ENCODE results near the gene TRIP11.

DNA sequence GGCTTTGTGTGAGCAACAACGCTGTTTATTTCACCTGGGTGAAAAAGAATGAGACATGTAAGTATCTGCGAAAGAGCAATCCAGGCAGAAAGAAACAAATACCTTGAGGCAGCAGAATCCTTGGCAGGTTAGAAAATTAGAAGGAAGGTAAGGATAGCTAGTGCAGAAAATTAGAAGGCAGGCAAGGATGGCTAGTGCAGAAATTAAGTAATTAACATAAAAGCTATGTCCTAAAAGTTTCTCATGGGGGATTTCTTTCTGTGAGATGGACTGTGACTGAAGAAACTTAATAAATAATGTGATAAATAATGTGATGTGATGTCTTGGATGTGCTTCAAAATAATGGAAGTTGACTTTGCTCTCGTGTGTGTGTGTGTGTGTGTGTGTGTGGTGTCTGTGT lies 9.9 kb upstream of the TRIP11 start:
- no peak for TF ChIP-seq CTCF (conservative IDR thresholded peaks at IDR 0.05; ENCODE audit: low read length)
- no peak for TF ChIP-seq EZH2phosphoT487 (IDR thresholded peaks at IDR 0.05; ENCODE audit: borderline replicate concordance, low read depth, low read length)

Data from OCI-LY7 (cell line).